ENCODE data around the gene TCF12.

TCF12 gene

DNA sequence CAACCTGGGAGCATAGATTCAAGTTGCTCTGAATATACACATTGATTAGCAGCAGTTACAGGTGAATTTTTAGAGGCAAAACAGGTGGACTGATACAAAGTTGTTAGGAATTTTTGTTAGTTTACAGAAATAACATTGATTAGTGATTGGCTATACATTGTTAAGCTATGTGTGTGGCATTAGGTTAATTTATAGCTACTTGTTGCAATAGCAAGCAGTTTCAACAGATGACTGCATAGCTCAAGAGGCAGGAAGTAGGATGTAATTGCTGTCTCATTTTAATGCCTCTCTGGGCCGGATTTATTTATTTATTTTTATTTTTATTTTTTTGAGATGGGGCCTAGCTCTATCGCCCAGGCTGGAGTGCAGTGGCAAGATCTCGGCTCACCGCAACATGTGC, 99.7 kb downstream of the TCF12 start:
- DNase-seq = no peak

DNA sequence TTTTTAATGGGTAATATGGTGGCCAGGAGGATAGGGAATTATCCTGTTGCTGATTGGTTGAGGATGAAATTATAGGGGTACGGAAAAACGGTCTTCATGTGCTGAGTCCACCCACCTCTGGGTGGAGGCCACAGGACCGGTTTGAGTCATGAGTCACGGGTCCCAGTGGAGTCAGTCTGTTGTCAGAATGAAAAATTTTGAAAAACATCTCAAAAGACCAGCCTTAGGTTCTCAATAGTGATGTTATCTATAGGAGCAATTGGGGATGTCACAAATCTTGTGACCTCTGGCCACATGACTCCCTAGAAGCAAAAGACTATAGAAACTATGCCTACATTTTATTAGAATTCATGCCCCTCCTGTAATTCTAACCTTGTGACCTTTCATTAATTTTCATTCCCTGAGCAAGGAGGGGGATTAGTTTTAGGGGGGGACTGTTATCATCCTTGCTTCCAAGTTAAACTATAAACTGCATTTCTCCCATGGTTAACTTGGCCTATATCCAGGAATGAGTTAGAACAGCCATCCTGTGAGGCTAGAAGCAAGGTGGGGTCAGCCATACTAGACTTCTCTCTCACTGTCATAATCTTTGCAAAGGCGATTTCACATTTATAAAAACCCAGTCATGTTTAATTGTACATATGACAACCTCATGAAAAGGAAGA, 101.2 kb downstream of the TCF12 start:
- no peak for DNase-seq

DNA sequence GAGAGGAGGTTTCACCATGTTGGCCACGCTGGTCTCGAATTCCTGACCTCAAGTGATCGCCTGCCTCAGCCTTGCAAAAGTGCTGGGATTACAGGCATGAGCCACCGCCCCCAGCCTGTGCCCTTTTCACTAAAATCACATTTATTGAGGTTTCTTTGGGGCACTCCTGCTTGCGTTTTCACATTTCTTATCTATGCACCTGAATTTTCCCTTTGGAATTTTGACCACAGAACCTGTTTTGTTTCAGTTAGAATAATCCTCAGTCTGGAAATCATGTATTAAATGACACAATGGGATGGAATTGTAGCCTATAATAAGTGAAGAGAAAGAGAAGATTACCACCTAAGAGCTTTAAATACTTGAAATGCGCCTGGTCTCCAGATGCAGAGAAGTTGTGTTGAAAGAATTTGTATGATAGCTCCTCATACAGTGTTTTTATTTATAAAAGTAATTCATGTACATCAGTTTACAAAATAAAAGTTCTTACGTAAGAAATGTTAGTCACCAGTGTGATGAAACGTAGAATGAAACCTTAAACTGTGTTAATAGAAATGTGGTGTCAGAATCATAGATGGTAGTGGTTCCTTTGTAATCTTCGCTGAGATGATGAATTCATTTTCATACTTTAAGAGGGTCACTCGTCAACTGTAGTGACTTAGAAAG, 107.0 kb downstream of the TCF12 start:
- DNase-seq = no peak

GRCh38 chr15:57026016-57026592, 107.7 kb downstream of the TCF12 start:
- no peak for DNase-seq

GRCh38 chr15:57027596-57027995, 109.2 kb downstream of the TCF12 start:
- DNase-seq = no peak

- DNase-seq = no peak
Measured at GRCh38 chr15:57028176-57028575, 109.7 kb downstream of the TCF12 start.

DNA sequence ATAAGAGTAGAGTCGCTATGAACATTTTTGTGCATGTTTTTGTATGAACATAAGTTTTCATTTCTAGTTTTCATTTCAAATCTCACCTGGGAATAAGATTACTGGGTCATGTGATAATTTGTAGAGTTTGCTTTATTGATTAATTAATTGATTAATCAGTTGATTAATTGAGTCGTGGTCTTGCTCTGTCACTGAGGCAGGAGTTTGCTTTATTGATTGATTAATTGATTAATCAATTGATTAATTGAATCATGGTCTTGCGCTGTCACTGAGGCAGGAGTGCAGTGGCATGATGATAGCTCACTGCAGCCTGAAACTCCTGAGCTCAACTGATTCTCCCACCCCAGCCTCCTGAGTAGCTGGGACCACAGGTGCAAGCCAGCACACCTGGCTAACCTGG, 111.6 kb downstream of the TCF12 start:
- DNase-seq = no peak

GRCh38 chr15:57031082-57031481, 112.6 kb downstream of the TCF12 start:
- DNase-seq = no peak

- no peak for DNase-seq
Measured at GRCh38 chr15:57031605-57032004, 113.2 kb downstream of the TCF12 start.

GRCh38 chr15:57032338-57032737, 113.9 kb downstream of the TCF12 start:
- DNase-seq = no peak

DNA sequence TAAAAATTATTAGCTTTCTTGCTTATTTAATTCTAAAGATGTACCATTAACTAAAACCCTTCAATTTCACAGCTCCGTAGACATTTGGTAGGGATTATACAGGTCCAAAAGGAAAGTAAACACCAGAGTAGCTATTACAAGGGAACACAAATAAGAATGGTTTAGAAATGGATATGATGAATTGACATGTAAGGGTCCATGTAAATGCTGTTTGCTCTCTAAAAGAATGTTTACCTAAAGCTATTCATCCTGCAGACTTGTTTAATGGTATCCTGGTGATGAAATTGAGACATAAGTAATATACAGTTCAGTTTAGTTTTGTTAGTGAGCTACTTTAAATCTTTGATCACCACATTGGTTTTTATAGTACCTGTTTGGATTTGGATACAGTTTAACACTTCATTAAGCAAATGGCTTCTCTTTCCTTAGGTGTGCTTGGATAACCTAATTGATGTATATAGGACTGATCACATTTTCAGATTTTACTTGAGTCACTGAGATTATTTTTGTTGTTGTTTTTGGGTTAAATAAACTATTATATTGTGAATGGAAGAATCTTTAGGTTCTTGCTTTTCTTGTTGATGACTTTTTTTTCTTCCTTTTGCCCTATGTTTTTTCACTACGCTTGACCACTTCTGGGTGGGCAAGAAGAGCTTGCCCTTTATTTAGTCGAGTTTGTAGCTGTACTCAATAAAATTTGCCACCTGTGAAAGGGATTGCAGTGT, 115.4 kb downstream of the TCF12 start:
- no peak for DNase-seq

- no peak for DNase-seq
Measured at GRCh38 chr15:57034613-57035012, 116.2 kb downstream of the TCF12 start.

DNA sequence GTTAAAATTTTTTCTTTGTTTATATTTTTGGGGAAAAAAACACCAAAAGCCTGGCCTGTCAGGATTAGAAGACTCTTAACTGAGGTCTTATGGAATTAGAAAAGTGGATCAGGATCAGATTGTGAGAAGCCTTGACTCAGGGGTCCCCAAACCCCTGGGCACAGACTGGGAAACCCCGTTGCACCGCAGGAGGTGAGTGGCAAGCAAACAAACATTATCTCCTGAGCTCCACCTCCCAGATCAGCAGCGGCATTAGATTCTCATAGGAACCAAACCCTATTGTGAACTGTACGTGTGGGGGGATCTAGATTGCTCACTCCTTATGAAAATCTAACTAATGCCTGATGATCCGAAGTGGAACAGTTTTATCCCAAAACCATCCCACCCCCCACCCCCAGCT, 117.2 kb downstream of the TCF12 start:
- DNase-seq = no peak

GRCh38 chr15:57036352-57036751, 117.9 kb downstream of the TCF12 start:
- no peak for DNase-seq

DNA sequence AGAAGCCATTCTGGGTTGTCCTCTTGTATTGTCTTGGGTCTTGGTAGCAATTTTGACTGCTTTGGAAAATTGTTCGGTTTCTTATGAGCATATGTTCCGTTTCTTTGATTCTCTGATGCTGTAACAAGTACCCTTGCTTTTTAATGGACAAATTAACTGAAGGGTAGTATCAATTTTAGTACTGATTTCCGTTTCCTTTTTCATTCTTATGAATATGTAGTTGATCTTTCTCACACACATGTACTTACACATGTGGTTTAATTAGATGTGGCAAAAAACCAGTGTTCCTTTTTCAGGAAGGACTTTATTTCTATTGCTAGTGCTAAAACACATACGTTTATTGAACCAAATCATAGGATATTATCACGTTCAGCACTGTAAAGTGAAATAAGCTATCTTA, 119.1 kb downstream of the TCF12 start:
- no peak for DNase-seq

DNA sequence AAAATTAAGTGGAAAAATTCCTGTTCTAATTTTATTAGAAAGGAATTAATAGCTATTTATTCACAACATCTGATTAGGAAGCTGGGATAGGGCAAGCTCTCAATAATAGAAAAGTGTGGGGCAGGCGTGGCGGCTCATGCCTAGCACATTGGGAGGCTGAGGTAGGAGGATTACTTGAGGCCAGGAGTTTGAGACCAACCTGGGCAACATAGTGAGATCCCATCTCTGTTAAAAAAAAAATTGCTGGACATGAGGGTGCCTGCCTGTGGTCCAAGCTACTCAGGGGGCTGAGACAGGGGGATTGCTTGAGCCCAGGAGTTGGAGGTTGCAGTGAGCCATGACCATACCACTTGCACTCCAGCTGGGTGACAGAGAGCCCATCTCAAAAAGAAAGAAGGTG, 119.6 kb downstream of the TCF12 start:
- DNase-seq = no peak

- no peak for DNase-seq
Measured at GRCh38 chr15:57038496-57038895, 120.1 kb downstream of the TCF12 start.

- DNase-seq = no peak
Measured at GRCh38 chr15:57041416-57041815, 123.0 kb downstream of the TCF12 start.

GRCh38 chr15:57044072-57044702, 125.7 kb downstream of the TCF12 start:
- no peak for DNase-seq

DNA sequence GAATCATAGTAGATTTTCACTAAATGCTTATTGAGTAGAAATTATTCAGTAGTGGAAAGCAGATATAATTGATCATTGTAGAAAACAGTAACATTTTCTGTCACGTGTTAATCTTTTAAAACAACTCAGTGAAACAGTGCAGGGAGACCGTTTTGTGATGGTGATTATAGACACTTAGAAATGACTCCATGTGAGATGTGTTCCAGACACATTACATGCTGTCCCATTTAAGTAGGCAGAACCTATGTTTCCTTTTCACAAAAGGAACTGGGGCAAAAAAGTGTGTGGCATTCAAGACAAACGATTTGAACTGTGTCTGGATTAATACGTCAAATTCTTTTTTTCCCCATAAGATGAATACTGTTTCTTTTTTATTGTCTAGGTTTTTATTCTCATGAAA, 126.5 kb downstream of the TCF12 start:
- no peak for DNase-seq

DNA sequence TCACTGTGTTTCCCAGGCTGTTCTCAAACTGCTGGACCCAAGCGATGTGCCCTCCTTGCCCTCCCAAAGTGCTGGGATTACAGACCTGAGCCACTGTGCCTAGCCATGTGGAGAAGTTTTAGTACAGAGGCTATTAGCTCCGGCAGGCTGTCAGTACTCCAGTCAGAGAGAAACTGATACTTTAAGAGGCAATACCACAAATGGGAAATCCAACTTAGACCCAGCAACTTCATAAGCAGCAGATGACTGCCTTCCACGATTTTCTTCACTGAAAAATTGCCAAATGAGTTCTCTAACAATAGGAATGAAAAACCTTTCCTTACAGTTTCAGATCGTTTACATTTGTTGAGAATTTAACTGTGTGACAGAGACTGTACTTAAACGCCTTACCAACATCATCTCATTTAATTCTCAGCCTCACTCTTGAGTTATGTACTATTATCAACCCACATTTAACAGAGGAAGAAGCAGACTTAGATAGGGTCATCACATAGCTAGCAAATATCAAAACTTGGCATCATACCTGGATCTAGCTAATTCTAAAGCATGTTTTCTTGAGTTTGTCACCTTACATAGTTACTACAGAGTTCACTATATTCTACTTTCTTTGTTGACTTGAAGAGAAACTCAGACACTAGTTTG, 127.4 kb downstream of the TCF12 start:
- no peak for DNase-seq

DNA sequence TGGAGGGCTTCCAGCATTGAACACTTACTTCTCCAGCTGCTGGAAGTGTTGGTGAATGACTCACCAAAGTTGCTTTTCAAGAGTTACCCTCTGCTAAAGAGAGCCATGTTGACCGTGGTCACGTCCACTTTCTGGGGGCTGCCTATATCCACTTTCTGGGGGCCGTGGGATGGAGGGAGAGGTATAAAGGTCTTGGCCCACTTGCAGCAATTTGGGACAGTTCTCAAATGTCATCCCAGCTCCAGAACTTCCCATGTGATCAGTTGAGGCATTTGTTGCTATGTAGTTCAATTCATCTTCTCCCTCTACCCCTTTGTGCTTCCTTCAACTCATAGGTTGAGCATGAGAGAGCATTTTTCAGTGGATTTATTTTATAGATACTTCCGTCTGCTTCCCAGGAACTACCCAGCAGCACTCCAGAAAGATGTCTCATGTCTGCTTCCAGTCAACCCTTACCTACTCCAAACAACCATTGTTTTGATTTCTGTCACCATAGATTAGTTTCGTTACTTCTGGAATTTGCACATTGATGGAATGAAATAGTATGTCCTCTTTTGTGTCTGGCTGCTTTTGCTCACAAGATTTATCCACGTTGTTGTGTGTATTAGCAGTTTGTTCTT, 130.6 kb downstream of the TCF12 start:
- no peak for DNase-seq

Data from right kidney (tissue), 1 donor.